Tibial nerve (tissue), 4 donors: ENCODE measurements around the gene FGF5. TPM values are rescaled to one million over a fixed set of nuclear protein-coding genes. Genes with fewer than 3 reads are reported as not detected.
A peak's percentile ranks its signal among the peaks of the same experiment; 100 is the strongest.

Source experiments
- DNase-seq, 2 donors: peaks; one replicate each; pipeline ENCODE4 v3.0.0-alpha.2; 2019; ENCODE audit warnings: low spot score in 2 of 2
- H3K27ac ChIP-seq, 4 donors: fragments of 200-600 bp; sonication (generic) in 3 of 4; one replicate each; pipeline ENCODE4 v1.5.1; 2017 to 2019; ENCODE audit warnings: mild to moderate bottlenecking in 1 of 4
- H3K27me3 ChIP-seq, 2 donors: fragments of 200-600 bp; sonication (generic) in 1 of 2; one replicate each; pipeline versions ENCODE4 v1.5.1 to v1.6.0; 2017 to 2019
- H3K36me3 ChIP-seq, 3 donors: fragments of 200-600 bp; sonication (generic); one replicate each; pipeline ENCODE4 v1.5.1; 2018 to 2019
- H3K4me1 ChIP-seq, 4 donors: fragments of 200-600 bp; sonication (generic) in 3 of 4; one replicate each; pipeline ENCODE4 v1.5.1; 2017 to 2019
- H3K4me3 ChIP-seq, 4 donors: fragments of 200-600 bp; sonication (generic) in 3 of 4; one replicate each; pipeline ENCODE4 v1.5.1; 2017 to 2019; ENCODE audit warnings: mild to moderate bottlenecking in 1 of 4, moderate library complexity in 1 of 4
- H3K9me3 ChIP-seq, 4 donors: fragments of 200-600 bp; sonication (generic) in 3 of 4; one replicate each; pipeline ENCODE4 v1.5.1; 2017 to 2019
- CTCF ChIP-seq, 5 experiments: fragments of 200-600 bp in 3 of 5; fragments of 450-650 bp in 2 of 5; sonication (generic) in 3 of 5; IDR thresholded peaks; one replicate each; pipeline ENCODE4 v1.5.1; 2016 to 2019; ENCODE audit warnings: antibody characterized with exemption in 5 of 5, mild to moderate bottlenecking in 3 of 5, moderate library complexity in 2 of 5
- EP300 ChIP-seq, 2 donors: sonication (generic); formaldehyde crosslinking; IDR thresholded peaks; one replicate each; pipeline ENCODE4 v1.6.1; 2017; ENCODE audit warnings: antibody characterized with exemption in 2 of 2, mild to moderate bottlenecking in 1 of 2
- POLR2A ChIP-seq, 2 donors: fragments of 450-650 bp; IDR thresholded peaks; one replicate each; pipeline ENCODE4 v1.6.1; 2017; ENCODE audit warnings: antibody characterized with exemption in 2 of 2, mild to moderate bottlenecking in 2 of 2, moderate library complexity in 2 of 2
- WGBS, 2 donors: methylation state at CpG; one replicate each; pipeline ENCODE4 v1.1.5; 2018; 5-methylcytosine and 5-hydroxymethylcytosine counted together
- total RNA-seq, 4 donors: library from RNA; depleted of rRNA; stranded (reverse); fragments of >200 nt; gene quantifications; one replicate each; pipeline ENCODE4 v1.1.0, GENCODE V29; 2016

The FGF5 gene
- total RNA-seq, 4 donors from 2014 or later, result 0.60 TPM; not detected in 3

- peaks cover 0 to 6% of the 10 kb centered on the region in 2 donors for H3K27me3 ChIP-seq
- H3K4me1 ChIP-seq, result peaks cover 0 to 17% (median 3%) of the 10 kb centered on the region in 4 donors
- DNase-seq, result peak; percentile 49 to 68
- peak within 1 kb of the TSS; percentile 42 to 65 (median 54) for H3K4me3 ChIP-seq
- H3K9me3 ChIP-seq, result no peaks in the 10 kb centered on the region
- no peaks in the 10 kb centered on the region for H3K36me3 ChIP-seq
- 1% methylated on average over 27 to 49 of the region's 49 CpGs for WGBS, 2 donors
- peak in 1 of 2 donors; percentile 19 for TF ChIP-seq EP300 (IDR thresholded peaks at IDR 0.05)
- TF ChIP-seq POLR2A (IDR thresholded peaks at IDR 0.05), result no peak
- peak; percentile 8 to 60 (median 38) for TF ChIP-seq CTCF (IDR thresholded peaks at IDR 0.05)
- H3K27ac ChIP-seq, result no peak within 1 kb of the TSS
Measured at GRCh38 chr4:80335554-80336358, 69.3 kb downstream of the FGF5 start, which contains the start of gene CFAP299. Gene CFAP299, plus strand, starts transcription at chr4:80335730.

GRCh38 chr4:80336582-80336981, 70.1 kb downstream of the FGF5 start:
- 10 to 19% methylated on average over 10 of the region's 10 CpGs for WGBS, 2 donors
- no peaks in the 10 kb centered on the region for H3K36me3 ChIP-seq
- peak overlapping the region in 1 of 4 donors; percentile 59 for H3K4me3 ChIP-seq

GRCh38 chr4:80340036-80340435, 73.6 kb downstream of the FGF5 start:
- no peak for DNase-seq
- H3K36me3 ChIP-seq, result no peaks in the 10 kb centered on the region
- TF ChIP-seq POLR2A (IDR thresholded peaks at IDR 0.05) (no peak), EP300 (IDR thresholded peaks at IDR 0.05) (no peak), CTCF (IDR thresholded peaks at IDR 0.05) (no peak)
- WGBS, 2 donors, result 53 to 86% methylated on average over 2 of the region's 2 CpGs
- no peak overlapping the region for H3K27ac ChIP-seq
- peaks cover 0 to 6% of the 10 kb centered on the region in 2 donors for H3K27me3 ChIP-seq
- H3K4me1 ChIP-seq, result peaks cover 0 to 13% (median 2%) of the 10 kb centered on the region in 4 donors
- no peak overlapping the region for H3K4me3 ChIP-seq
- H3K9me3 ChIP-seq, result peaks cover 0 to 13% (median 0%) of the 10 kb centered on the region in 4 donors

More at GRCh38 chr4:80336582-80336981, 70.1 kb downstream of the FGF5 start:
- no peak for DNase-seq
- Histone ChIP-seq H3K4me1 (peaks cover 0 to 17% (median 3%) of the 10 kb centered on the region in 4 donors), H3K9me3 (no peaks in the 10 kb centered on the region), H3K27me3 (peaks cover 0 to 6% of the 10 kb centered on the region in 2 donors), H3K27ac (no peak overlapping the region)
- TF ChIP-seq POLR2A (IDR thresholded peaks at IDR 0.05) (no peak), CTCF (IDR thresholded peaks at IDR 0.05) (no peak), EP300 (IDR thresholded peaks at IDR 0.05) (no peak)

Other genes starting within 250 kb of the FGF5 start
- 100 to 1,000 TPM in 3 of 4 donors, 10 to 100 TPM in 1; 69.6 to 139 (median 118) TPM for gene ANTXR2, start 193.4 kb upstream of the FGF5 start, total RNA-seq
- 10 to 100 TPM in 2 of 4 donors, 1 to 10 TPM in 2; 3.5 to 12.6 (median 10.3) TPM for gene PRDM8, start 69.2 kb upstream of the FGF5 start, total RNA-seq
- gene CFAP299, start 69.1 kb downstream of the FGF5 start, total RNA-seq, result under 1 TPM in 3 of 4 donors, not detected in 1; under 0.01 to 0.87 (median 0.39) TPM